Measurements from ENCODE around the gene CXorf58. TPM values are rescaled to one million over a fixed set of nuclear protein-coding genes. Genes with fewer than 3 reads are reported as not detected.

Gene CXorf58
- total RNA-seq, 1 donor: not detected

DNA sequence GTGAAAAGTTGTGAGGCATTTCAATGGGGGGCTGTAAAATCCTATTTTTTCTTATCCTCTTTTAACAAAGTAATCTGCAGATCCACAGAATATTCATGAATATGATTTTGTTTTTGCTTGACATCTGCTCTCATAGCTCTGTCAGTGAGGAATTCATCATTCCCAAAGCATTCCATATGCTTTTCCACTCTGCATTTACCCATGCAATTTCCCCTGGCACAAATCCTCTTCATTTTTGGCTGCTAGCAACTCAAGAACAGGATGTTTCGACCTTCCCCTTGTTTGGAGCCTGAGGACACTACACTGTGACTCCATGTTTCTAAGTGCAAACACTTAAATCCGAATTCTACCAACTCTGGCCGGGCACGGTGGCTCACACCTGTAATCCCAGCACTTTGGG lies 70.7 kb downstream of the CXorf58 start:
- H3K4me1 ChIP-seq (ENCODE audit: insufficient read depth, low read length): no peaks in the 10 kb centered on the region
- H3K4me2 ChIP-seq (ENCODE audit: insufficient read depth, low read length): no peak overlapping the region
- no peak for DNase-seq (ENCODE audit: insufficient read length, low spot score, missing footprints)

DNA sequence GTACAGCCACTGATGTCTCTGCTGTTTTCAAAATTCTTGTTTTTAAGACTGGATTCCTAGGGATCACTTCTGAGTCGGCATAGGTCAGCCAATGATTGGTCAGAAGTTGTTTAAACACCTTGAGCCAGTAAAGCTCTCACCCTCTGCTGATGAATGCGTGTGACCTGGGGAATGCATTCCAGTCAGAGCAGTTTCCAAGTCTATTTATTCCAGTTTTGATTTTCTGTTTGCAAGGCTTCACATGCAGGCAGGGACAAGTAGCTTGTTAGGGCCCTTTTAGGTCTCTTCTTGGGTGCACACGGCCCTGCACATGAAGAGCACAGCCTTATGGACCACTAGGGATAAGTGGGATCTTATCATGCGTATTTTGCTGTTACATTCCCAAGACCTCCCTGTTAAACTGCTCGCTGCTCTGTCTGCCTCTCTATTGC lies 72.2 kb downstream of the CXorf58 start:
- no peaks in the 10 kb centered on the region for H3K79me2 ChIP-seq (ENCODE audit: insufficient read depth, low read length)
- TF ChIP-seq, protein P1, sequence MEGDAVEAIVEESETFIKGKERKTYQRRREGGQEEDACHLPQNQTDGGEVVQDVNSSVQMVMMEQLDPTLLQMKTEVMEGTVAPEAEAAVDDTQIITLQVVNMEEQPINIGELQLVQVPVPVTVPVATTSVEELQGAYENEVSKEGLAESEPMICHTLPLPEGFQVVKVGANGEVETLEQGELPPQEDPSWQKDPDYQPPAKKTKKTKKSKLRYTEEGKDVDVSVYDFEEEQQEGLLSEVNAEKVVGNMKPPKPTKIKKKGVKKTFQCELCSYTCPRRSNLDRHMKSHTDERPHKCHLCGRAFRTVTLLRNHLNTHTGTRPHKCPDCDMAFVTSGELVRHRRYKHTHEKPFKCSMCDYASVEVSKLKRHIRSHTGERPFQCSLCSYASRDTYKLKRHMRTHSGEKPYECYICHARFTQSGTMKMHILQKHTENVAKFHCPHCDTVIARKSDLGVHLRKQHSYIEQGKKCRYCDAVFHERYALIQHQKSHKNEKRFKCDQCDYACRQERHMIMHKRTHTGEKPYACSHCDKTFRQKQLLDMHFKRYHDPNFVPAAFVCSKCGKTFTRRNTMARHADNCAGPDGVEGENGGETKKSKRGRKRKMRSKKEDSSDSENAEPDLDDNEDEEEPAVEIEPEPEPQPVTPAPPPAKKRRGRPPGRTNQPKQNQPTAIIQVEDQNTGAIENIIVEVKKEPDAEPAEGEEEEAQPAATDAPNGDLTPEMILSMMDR (IDR thresholded peaks at IDR 0.05; ENCODE audit: extremely low read depth, low read depth, low read length): no peak
- no peak overlapping the region for H3K27ac ChIP-seq (ENCODE audit: low read depth, low read length)
- H3K9me3 ChIP-seq (ENCODE audit: low read depth, low read length): no peaks in the 10 kb centered on the region
- H3K4me3 ChIP-seq (ENCODE audit: insufficient read depth, low read length): no peak overlapping the region
- no peaks in the 10 kb centered on the region for H3K4me1 ChIP-seq (ENCODE audit: insufficient read depth, low read length)
- no peaks in the 10 kb centered on the region for H3K27me3 ChIP-seq (ENCODE audit: insufficient read depth, low read length)
- H4K20me1 ChIP-seq (ENCODE audit: insufficient read depth, low read length): no peaks in the 10 kb centered on the region
- no peak overlapping the region for H2AFZ ChIP-seq (ENCODE audit: low read length)
- no peaks in the 10 kb centered on the region for H3K36me3 ChIP-seq (ENCODE audit: insufficient read depth, low read length)
- DNase-seq (ENCODE audit: insufficient read length, low spot score, missing footprints): no peak
- no peak overlapping the region for H3K4me2 ChIP-seq (ENCODE audit: insufficient read depth, low read length)

More for the DNA sequence above, 70.7 kb downstream of the CXorf58 start:
- H3K79me2 ChIP-seq (ENCODE audit: insufficient read depth, low read length): no peaks in the 10 kb centered on the region
- H3K27me3 ChIP-seq (ENCODE audit: insufficient read depth, low read length): no peaks in the 10 kb centered on the region
- no peaks in the 10 kb centered on the region for H4K20me1 ChIP-seq (ENCODE audit: insufficient read depth, low read length)
- H3K4me3 ChIP-seq (ENCODE audit: insufficient read depth, low read length): no peak overlapping the region
- H3K9me3 ChIP-seq (ENCODE audit: low read depth, low read length): no peaks in the 10 kb centered on the region
- TF ChIP-seq, protein P1 (IDR thresholded peaks at IDR 0.05; ENCODE audit: extremely low read depth, low read depth, low read length): no peak
- no peak overlapping the region for H3K27ac ChIP-seq (ENCODE audit: low read depth, low read length)
- no peaks in the 10 kb centered on the region for H3K36me3 ChIP-seq (ENCODE audit: insufficient read depth, low read length)
- no peak overlapping the region for H2AFZ ChIP-seq (ENCODE audit: low read length)

DNA sequence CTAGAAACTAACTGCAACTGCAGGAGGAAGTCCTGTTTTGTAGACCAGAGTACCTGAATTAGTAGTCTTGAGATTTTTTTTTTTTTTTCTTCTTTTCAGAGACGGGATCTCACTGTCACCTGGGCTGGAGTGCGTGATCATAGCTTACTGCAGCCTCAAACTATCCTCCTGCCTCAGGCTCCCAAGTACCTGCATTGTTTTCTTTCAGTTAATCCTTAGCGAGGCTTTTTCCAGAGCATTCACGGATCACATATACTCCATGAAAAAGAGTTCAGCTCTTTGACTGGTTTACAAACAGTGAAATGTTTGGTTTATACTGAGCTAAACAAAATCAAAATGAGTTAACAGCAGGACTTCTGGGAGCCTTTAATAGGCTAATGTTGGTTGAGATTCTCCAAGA lies 73.4 kb downstream of the CXorf58 start:
- DNase-seq (ENCODE audit: insufficient read length, low spot score, missing footprints): no peak
- no peak overlapping the region for H2AFZ ChIP-seq (ENCODE audit: low read length)
- no peaks in the 10 kb centered on the region for H3K9me3 ChIP-seq (ENCODE audit: low read depth, low read length)
- no peaks in the 10 kb centered on the region for H3K4me1 ChIP-seq (ENCODE audit: insufficient read depth, low read length)
- H3K27ac ChIP-seq (ENCODE audit: low read depth, low read length): no peak overlapping the region
- no peak overlapping the region for H3K4me2 ChIP-seq (ENCODE audit: insufficient read depth, low read length)
- H3K27me3 ChIP-seq (ENCODE audit: insufficient read depth, low read length): no peaks in the 10 kb centered on the region
- no peak overlapping the region for H3K4me3 ChIP-seq (ENCODE audit: insufficient read depth, low read length)
- TF ChIP-seq, protein P1 (IDR thresholded peaks at IDR 0.05; ENCODE audit: extremely low read depth, low read depth, low read length): no peak
- no peaks in the 10 kb centered on the region for H3K79me2 ChIP-seq (ENCODE audit: insufficient read depth, low read length)
- H3K36me3 ChIP-seq (ENCODE audit: insufficient read depth, low read length): no peaks in the 10 kb centered on the region
- H4K20me1 ChIP-seq (ENCODE audit: insufficient read depth, low read length): no peaks in the 10 kb centered on the region

DNA sequence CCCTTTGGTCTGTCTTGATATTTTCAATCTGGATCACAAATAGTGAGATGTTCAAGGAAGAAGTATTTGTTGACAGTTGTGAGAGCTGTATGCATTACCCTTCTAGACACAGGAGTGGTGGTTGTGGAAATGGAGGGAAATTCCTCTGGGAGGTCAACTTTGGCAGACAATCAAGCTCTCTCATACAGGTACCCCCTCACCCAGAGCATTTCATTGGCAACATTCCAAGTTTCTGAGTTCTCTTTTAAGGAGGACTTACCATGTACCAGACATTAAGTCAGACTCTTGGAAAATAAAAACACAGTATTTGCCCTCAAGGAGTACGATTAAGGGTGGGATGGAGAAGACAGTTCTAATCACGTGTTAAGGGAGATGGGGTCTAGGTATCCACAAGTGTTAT lies 73.9 kb downstream of the CXorf58 start:
- Histone ChIP-seq H3K4me3 (ENCODE audit: insufficient read depth, low read length) (no peak overlapping the region), H3K79me2 (ENCODE audit: insufficient read depth, low read length) (no peaks in the 10 kb centered on the region), H4K20me1 (ENCODE audit: insufficient read depth, low read length) (no peaks in the 10 kb centered on the region), H3K36me3 (ENCODE audit: insufficient read depth, low read length) (no peaks in the 10 kb centered on the region), H3K27me3 (ENCODE audit: insufficient read depth, low read length) (no peaks in the 10 kb centered on the region), H3K4me1 (ENCODE audit: insufficient read depth, low read length) (no peaks in the 10 kb centered on the region), H3K27ac (ENCODE audit: low read depth, low read length) (no peak overlapping the region), H2AFZ (ENCODE audit: low read length) (no peak overlapping the region), H3K9me3 (ENCODE audit: low read depth, low read length) (no peaks in the 10 kb centered on the region), H3K4me2 (ENCODE audit: insufficient read depth, low read length) (no peak overlapping the region)
- TF ChIP-seq, protein P1 (IDR thresholded peaks at IDR 0.05; ENCODE audit: extremely low read depth, low read depth, low read length): no peak
- no peak for DNase-seq (ENCODE audit: insufficient read length, low spot score, missing footprints)

Data from osteoblast (primary cell).